HG03460 (cell line): ENCODE measurements around the gene SRCIN1.

Source experiments
- ATAC-seq: cut with Tn5 transposase; IDR thresholded peaks from one replicate; pipeline ENCODE4 v1.9.1; 2021; ENCODE audit not compliant: unreplicated experiment

The SRCIN1 gene

GRCh38 chr17:38600416-38600815 is 5.3 kb downstream of the SRCIN1 start:
- ATAC-seq, result no peak

DNA sequence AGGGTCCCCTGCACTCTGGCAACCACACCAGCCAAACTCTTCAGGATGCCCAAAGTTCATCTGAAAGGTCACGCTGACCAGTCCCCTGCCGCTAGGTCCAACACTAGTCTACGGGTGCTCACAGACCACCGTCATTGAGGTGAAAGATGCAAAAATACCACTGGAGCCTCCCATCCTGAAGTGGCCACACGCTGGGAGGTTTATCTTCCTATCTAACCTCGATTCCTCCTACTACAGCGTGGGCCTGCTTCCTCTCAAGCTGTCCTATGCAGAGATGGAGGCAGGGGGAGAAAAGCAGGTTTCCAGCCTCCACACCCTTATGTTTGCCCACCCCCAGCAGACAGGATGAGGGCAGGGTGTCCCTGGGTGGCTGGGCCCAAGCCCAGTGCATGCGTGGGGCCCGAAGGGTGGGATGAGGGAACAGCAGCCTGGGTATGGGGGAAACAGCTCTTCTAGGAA is 6.3 kb downstream of the SRCIN1 start:
- no peak for ATAC-seq

DNA sequence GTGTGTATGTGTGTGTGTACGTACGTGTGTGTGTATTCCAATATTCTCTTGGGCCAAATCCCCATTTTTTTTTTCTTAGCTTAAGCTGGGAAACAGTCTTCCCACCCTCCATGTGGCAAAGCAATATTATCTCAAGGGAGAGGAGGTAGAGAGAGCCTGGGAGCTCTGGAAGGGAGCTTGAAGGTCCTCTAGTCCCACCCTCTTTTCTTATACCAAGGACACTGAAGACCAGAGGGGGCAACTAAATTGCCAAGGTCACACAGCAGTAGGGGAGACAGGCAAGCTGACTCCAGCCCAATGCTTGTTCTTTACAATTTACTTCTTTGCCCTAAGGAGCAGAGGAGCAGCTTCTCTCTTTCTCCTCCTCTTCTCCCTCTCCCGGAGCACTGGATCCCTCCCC is 6.8 kb downstream of the SRCIN1 start:
- ATAC-seq, result no peak

DNA sequence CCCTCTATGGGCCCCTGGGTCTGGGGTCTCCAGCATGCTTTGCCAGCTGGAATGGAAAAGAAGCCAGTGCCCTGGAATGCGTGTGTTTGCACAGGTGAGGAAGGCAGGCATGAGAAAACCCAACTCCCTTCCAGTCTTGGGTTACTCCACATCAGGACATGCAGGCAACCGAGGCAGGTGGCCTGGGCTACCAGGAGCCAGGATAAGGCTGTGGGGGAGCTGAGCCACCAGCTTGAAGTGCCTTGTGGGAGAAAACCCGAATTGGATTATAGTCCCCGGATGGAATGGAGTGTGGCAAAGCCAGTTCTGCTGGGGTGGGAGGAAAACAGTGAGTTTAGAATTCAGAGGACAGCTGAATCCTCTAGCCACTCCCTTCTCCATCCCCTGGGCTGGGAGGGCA is 7.2 kb downstream of the SRCIN1 start:
- ATAC-seq, result no peak

GRCh38 chr17:38597375-38597774 is 8.4 kb downstream of the SRCIN1 start:
- ATAC-seq, result no peak

GRCh38 chr17:38596651-38597050 is 9.1 kb downstream of the SRCIN1 start:
- no peak for ATAC-seq

- no peak for ATAC-seq
Measured at GRCh38 chr17:38595892-38596291, 9.9 kb downstream of the SRCIN1 start.

DNA sequence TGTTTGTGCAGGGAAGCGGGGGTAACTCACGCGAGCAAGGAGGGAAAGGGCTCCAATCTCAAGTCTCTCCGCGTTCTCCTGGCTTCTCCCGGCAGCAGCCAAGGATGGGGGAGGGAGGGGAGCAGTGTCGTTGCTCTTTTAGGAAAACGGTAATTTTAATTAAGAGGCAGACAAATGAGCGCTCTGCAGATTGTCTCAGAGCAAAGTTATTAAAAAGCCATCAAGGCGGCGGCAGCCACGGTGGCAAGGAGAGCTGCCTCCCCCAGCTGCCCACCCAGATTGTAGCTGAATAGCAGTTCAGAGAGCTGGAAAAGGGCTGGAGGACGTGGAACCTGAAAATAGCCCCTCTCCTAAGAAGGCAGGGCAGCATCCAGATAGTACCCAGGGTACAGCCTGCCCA is 11.6 kb downstream of the SRCIN1 start:
- ATAC-seq, result no peak

GRCh38 chr17:38592487-38592886 is 13.3 kb downstream of the SRCIN1 start:
- ATAC-seq, result no peak

DNA sequence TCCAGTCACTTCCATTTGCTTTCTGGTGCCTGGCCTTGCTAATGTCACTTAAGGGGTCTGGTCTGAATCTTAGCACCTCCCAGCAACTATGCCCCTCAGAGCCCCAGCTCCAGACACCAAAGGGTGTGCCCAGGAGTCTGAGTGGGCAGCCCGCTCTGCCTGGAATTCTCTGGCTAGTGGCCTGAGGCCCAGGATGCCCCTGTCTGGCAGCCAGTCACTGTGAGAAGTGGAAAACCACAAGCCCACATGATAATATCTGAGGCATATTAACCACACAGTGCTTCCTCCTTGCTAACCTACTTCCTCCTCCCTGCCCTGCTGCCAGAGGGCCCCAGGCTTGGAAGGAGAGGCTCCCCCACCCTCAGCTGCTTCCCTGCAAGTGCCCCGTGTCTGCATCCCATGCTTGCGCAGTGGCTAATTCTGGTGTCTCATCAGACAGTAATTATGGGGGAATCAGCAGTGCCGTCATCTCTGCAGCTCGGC is 14.0 kb downstream of the SRCIN1 start:
- ATAC-seq, result no peak

DNA sequence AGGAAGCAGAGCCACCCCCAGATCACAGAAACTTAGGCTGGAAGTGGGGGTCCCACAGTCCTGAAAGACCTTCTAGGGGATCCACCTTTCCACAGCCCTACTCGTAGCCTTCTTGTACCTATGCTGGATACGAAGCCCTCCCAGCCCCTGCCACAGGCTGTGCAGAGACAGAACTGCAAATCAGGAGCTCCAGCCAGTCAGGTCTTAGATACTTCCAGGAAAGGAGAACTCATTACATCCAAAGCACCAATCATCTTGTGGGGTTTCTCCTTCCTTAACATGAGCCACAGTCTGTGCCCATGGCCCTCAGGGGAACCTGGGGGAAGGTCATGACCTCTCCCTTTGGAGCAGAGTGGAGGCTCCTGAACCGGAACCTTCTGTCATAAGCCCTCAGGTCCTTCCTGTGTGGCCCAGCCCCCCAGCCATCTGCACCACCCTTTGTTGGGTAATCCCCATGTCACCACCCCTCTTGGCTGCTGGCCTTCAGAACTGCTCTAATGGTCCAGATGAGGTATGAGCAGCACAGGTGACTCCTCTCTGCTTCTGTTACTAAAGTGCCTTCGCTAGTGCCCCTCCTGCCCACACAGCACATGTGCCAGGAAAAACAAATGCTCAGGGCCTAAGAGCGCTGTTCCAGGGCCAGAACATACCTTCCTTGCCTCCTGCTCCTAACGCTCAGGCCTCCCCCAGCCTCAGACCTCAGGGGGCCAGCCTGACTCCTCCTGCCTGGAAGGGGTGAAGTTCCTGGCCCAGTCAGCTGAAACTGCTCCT is 14.6 kb downstream of the SRCIN1 start:
- no peak for ATAC-seq

DNA sequence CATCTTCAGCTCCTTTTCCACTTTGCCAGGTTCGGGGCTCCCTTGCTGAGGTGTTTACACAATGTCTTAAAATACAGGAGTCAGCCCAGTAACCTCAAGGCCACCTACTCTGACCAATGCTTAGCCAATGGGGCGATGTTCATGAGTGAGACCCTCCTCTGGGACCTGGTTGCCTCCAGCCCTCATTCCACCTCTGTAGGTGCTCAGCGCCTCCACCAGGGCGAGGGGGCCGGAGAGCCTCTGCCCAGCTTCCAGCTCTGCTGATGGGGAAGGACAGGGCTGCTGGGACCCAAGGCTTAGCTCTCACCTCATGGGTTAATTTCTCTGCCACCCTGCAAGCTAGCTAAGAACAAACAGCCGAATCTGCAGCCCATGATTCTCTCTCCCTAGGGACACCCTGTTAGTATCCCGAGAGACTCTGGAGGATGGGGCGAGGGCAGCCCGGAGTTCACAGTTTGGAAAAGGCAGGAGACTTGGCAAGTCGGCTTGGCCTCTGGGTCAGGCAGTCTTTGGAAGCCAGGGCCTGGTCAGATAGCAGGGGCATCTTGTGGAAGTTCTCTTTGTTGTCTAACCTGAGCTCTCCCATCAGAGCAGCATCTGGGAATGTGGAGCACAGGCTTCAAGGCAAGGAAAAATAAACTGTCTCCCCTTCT is 16.2 kb downstream of the SRCIN1 start:
- no peak for ATAC-seq

GRCh38 chr17:38588788-38589174 is 17.0 kb downstream of the SRCIN1 start:
- ATAC-seq, result no peak

DNA sequence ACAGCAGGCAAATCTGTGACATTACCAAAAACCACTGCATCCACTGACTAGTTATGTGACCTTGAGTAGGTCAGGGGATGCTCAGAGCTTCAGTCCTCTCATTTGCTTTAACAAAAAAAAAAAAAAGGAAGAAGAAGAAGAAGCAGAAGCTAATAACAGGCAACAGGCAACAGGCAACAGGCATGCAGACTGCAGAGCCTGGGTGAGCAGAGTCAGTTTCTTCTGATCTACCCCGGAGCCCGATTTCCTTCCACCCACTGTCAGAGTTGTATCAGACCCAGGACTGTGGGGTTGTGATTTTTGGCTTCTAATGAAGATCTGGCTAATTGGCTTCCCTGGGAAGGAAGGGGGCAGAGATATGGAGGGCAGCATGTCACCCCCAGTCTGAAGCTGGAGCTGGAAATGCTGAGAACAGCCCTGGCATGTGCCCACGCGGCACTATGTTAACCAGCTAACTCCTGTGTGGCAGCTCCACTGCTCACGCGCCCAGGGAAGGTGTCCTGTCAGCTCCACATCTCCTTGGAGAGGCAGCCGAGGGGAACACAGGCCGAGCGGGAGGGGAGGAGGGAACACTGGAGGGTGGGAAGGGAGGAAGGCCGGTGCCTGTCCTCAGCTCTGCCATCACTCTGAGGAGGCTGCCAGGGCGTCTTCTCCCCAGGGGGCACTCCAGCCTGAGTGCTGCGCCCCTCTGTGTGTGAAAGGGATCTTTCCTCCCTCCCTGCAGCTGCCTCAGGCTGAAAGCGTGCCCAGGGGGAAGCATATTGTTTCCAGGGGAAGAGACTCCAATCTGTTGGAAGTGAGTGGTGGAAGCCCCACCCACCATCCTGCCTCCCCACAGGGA is 17.6 kb downstream of the SRCIN1 start:
- ATAC-seq, result no peak

DNA sequence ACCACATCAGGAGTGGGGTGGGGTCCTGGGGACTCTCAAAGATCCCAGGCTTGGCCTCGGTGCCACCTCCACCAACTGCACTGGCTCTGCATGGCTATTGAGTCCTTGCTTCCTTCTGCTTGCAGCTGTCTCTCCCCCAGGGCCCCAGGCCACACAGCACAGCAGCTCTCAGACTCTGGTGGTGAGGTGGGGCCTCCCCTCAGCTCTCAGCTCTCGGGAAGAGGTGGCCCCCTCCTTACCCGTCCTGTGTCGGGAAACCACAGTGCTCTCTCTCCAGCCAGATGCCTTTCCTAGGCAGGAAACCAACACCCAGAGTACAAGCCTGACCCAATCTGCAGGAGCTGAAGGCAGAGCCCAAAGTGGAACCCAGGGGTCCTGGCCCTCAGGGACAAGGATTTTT is 18.5 kb downstream of the SRCIN1 start:
- no peak for ATAC-seq

DNA sequence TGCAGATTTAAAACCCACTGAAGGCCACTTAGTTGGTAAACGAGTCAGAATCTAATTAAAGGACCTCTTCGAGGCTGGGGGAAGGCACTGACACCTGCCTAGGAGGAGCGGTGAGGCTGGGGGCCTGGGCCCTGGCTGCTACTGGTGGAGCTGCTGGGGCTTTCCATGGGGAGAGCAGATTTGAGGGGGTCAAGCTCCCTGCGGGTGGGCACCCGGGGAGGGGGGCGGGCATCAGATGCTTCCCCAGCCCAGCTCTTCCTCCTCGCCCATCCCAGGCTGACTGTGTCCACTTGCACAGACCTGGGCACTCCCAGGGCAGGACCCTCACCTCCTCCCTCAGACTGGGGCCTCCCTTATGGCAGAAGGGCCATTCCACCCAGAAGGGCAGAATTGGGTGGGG is 19.0 kb downstream of the SRCIN1 start:
- ATAC-seq, result no peak

DNA sequence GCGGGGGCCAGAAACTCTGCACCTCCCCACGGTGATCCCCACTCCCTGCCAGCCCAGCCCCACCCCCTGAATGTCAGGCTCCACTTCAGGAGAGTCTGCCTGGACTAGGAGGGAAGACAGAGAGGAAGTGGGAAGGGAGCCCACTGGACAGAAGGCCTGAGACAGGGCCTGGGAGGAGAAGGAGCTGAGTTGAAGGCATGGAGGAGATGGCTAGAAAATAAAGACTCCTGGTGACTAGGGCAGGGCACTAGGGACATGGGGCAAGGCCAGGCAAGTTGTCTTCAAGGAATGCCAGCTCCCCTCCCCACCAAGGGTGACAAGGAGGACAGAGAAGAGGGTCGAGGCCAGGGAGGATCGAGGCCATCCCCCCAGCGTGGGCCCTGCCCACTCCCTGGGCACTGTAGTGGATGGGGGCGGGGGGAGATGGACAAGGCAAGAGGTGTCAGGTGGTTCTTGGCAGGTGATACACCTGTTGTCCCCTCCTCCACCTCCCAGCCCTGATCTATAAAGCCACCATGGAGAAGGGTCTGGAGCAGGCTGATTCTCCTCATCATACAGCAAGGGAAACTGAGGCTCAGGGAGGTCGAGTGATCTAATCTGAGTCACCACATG is 19.7 kb downstream of the SRCIN1 start:
- ATAC-seq, result no peak

DNA sequence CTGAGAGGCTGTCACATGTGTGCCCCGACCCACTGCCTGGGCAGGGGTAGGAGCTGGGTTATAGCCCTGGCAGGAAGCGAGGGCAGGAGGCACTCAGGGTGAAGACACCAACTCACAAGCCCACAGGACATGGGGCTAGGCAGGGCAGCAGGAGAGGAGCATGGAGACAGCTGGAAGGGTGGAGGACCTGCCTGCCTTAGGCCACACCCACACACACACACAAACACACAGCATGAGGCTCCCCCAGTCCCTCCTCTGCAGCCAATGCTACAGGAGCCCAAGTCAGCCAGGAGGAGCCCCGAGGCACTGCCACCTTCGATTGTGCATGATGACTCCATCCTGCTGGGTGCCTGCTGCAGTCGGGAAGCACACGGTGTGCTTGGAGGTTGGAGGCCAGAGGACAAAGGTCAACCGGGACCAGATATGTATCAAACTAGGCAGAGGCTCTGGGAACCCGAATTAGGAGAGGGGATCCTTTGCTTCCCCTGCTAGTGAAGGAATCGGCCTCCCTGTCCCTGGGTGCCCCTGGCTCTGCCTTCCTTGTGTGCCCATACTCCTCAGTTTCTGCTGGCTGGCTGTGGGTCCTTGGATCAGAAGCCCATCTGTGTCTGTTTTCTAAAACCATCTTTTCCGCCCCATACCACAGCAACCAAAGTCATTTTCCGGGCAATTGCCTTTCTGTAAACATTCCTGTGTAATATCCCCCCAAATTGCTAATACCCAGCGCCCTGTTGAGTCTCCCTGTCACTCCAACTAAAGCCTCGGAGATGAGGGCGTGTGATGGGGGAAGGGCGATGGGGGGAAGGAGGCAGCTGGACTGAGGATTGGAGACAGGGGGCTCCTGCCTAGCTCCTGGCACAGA is 20.5 kb downstream of the SRCIN1 start:
- ATAC-seq, result no peak

- no peak for ATAC-seq
Measured at GRCh38 chr17:38584350-38584925, 21.3 kb downstream of the SRCIN1 start.

GRCh38 chr17:38583828-38584349 is 21.9 kb downstream of the SRCIN1 start:
- ATAC-seq, result no peak
